Glutamatergic neuron (in vitro differentiated cells): ENCODE measurements around the gene CFAP65. TPM values are rescaled to one million over a fixed set of nuclear protein-coding genes. Genes with fewer than 3 reads are reported as not detected.
A peak's percentile ranks its signal among the peaks of the same experiment; 100 is the strongest.

Experiments
- DNase-seq: peaks from one replicate; pipeline ENCODE4 v3.0.0; 2022
- H3K27ac Mint-ChIP-seq: one replicate; pipeline ENCODE4 v1.8.0; 2020; ENCODE audit warnings: mild to moderate bottlenecking, mixed read lengths, inconsistent platforms; ENCODE audit not compliant: unreplicated experiment
- H3K27me3 Mint-ChIP-seq: one replicate; pipeline ENCODE4 v1.8.0; 2020; ENCODE audit warnings: mild to moderate bottlenecking, moderate library complexity, mixed read lengths, inconsistent platforms; ENCODE audit not compliant: unreplicated experiment
- H3K36me3 Mint-ChIP-seq: one replicate; pipeline ENCODE4 v1.8.0; 2020; ENCODE audit warnings: mild to moderate bottlenecking, mixed read lengths, inconsistent platforms; ENCODE audit not compliant: unreplicated experiment
- H3K4me1 Mint-ChIP-seq: one replicate; pipeline ENCODE4 v1.8.0; 2020; ENCODE audit warnings: mild to moderate bottlenecking, low read depth, mixed read lengths, inconsistent platforms; ENCODE audit not compliant: unreplicated experiment
- H3K4me3 Mint-ChIP-seq: one replicate; pipeline ENCODE4 v1.8.0; 2020; ENCODE audit warnings: mild to moderate bottlenecking, mixed read lengths, inconsistent platforms; ENCODE audit not compliant: unreplicated experiment
- H3K9me3 Mint-ChIP-seq: one replicate; pipeline ENCODE4 v1.8.0; 2020; ENCODE audit warnings: mild to moderate bottlenecking, moderate library complexity, mixed read lengths, inconsistent platforms; ENCODE audit not compliant: unreplicated experiment
- CTCF ChIP-seq: fragments of 200-600 bp; sonication (generic); IDR thresholded peaks from one replicate; pipeline ENCODE4 v1.5.0; 2021; ENCODE audit not compliant: partially characterized antibody, unreplicated experiment
- total RNA-seq: library from RNA; stranded (reverse); fragmentation: NEBNext Ultra II Directional; extraction: Animal tissue kit (Norgen Biotek cat#: 25700); gene quantifications from one replicate; pipeline ENCODE4 v1.2.1, GENCODE V29; 2021; ENCODE audit not compliant: unreplicated experiment

The CFAP65 gene
- total RNA-seq, 1 donor from 2014 or later = 1.1 TPM

- peaks cover under 1% of the 10 kb centered on the region for H3K9me3 Mint-ChIP-seq
- TF ChIP-seq CTCF = no peak
- H3K4me1 Mint-ChIP-seq = no peaks in the 10 kb centered on the region
- H3K27ac Mint-ChIP-seq = no peak overlapping the region
- no peak overlapping the region for H3K4me3 Mint-ChIP-seq
- H3K36me3 Mint-ChIP-seq = no peaks in the 10 kb centered on the region
- no peak for DNase-seq
- peaks cover 5% of the 10 kb centered on the region for H3K27me3 Mint-ChIP-seq
Measured at GRCh38 chr2:219072741-219073250, 31.5 kb upstream of the CFAP65 start.

- no peak overlapping the region for H3K27ac Mint-ChIP-seq
- H3K36me3 Mint-ChIP-seq = no peaks in the 10 kb centered on the region
- H3K27me3 Mint-ChIP-seq = peaks cover 5% of the 10 kb centered on the region
- H3K4me3 Mint-ChIP-seq = no peak overlapping the region
- DNase-seq = no peak
- no peak for TF ChIP-seq CTCF
- H3K4me1 Mint-ChIP-seq = no peaks in the 10 kb centered on the region
- peaks cover 3% of the 10 kb centered on the region for H3K9me3 Mint-ChIP-seq
Measured at GRCh38 chr2:219071131-219071816, 30.0 kb upstream of the CFAP65 start.

- no peaks in the 10 kb centered on the region for H3K4me1 Mint-ChIP-seq
- H3K27ac Mint-ChIP-seq = no peak overlapping the region
- peaks cover 7% of the 10 kb centered on the region for H3K36me3 Mint-ChIP-seq
- no peak for TF ChIP-seq CTCF
- DNase-seq = no peak
- peaks cover 3% of the 10 kb centered on the region for H3K9me3 Mint-ChIP-seq
- peaks cover 18% of the 10 kb centered on the region for H3K27me3 Mint-ChIP-seq
- H3K4me3 Mint-ChIP-seq = no peak overlapping the region
Measured at GRCh38 chr2:219065484-219065883, 24.2 kb upstream of the CFAP65 start.

GRCh38 chr2:219062081-219062480, 20.8 kb upstream of the CFAP65 start:
- Mint-ChIP-seq H3K36me3 (peaks cover 7% of the 10 kb centered on the region), H3K27me3 (peaks cover 22% of the 10 kb centered on the region), H3K4me3 (no peak overlapping the region), H3K27ac (no peak overlapping the region), H3K9me3 (no peaks in the 10 kb centered on the region), H3K4me1 (no peaks in the 10 kb centered on the region)
- TF ChIP-seq CTCF = no peak
- no peak for DNase-seq

- Mint-ChIP-seq H3K27ac (no peak within 1 kb of the TSS), H3K4me3 (peak within 1 kb of the TSS; percentile 53), H3K36me3 (peaks cover 7% of the 10 kb centered on the region), H3K27me3 (peaks cover 27% of the 10 kb centered on the region), H3K4me1 (no peaks in the 10 kb centered on the region), H3K9me3 (no peaks in the 10 kb centered on the region)
- no peak for TF ChIP-seq CTCF
- DNase-seq = peak; percentile 42
Measured at GRCh38 chr2:219060821-219061791, 19.8 kb upstream of the CFAP65 start, which contains the start of gene IHH. TSS of gene IHH (minus strand) at chr2:219060921. CDS start at chr2:219060467, 454 bp downstream.
